SJSA1 (cell line): Measurements from ENCODE around the gene BARX2. TPM values are rescaled to one million over a fixed set of nuclear protein-coding genes. Genes with fewer than 3 reads are reported as not detected.

Experiments
- DNase-seq, 2 experiments: peaks; one replicate each; pipeline ENCODE4 v3.0.0-alpha.2; 2015 to 2020; ENCODE audit warnings: low spot score in 2 of 2, low read depth in 1 of 2
- H3K27ac ChIP-seq: fragments of 250-450 bp; sonication (Bioruptor Pico); 2 replicates; pipeline ENCODE4 v1.5.1; 2020; ENCODE audit warnings: mild to moderate bottlenecking, moderate library complexity
- H3K27me3 ChIP-seq: fragments of 250-450 bp; sonication (Bioruptor Pico); replicated peaks from 2 replicates; pipeline ENCODE4 v1.5.1; 2020; ENCODE audit warnings: mild to moderate bottlenecking, moderate library complexity
- H3K36me3 ChIP-seq: fragments of 250-450 bp; sonication (Bioruptor Pico); 2 replicates; pipeline ENCODE4 v1.5.1; 2020; ENCODE audit warnings: mild to moderate bottlenecking
- H3K4me1 ChIP-seq: fragments of 250-450 bp; sonication (Bioruptor Pico); replicated peaks from 2 replicates; pipeline ENCODE4 v1.6.1; 2021; ENCODE audit warnings: mild to moderate bottlenecking
- H3K4me3 ChIP-seq: fragments of 250-450 bp; sonication (Bioruptor Pico); 2 replicates; pipeline ENCODE4 v1.5.1; 2020; ENCODE audit warnings: mild to moderate bottlenecking
- H3K9me3 ChIP-seq: fragments of 250-450 bp; sonication (Bioruptor Pico); replicated peaks from 2 replicates; pipeline ENCODE4 v1.5.1; 2020; ENCODE audit warnings: mild to moderate bottlenecking
- total RNA-seq: library from RNA; depleted of rRNA; stranded (reverse); fragments of >200 nt; shearing (Covaris generic); gene quantifications from 2 replicates; pipeline ENCODE4 v1.2.3, GENCODE V29; 2014

The BARX2 gene
- total RNA-seq, 1 experiment from 2014 or later = not detected

- H3K27ac ChIP-seq = no peak overlapping the region
- no peaks in the 10 kb centered on the region for H3K27me3 ChIP-seq
- no peak for DNase-seq
- no peaks in the 10 kb centered on the region for H3K36me3 ChIP-seq
- H3K4me3 ChIP-seq = no peak overlapping the region
- H3K9me3 ChIP-seq = no peaks in the 10 kb centered on the region
- H3K4me1 ChIP-seq = no peaks in the 10 kb centered on the region
These were observed 72.1 kb downstream of the BARX2 start for GRCh38 chr11:129447654-129448239.

- no peak for DNase-seq
- H3K4me3 ChIP-seq = no peak overlapping the region
These were observed 75.9 kb downstream of the BARX2 start for GRCh38 chr11:129451524-129451923.

GRCh38 chr11:129453293-129453721 lies 77.7 kb downstream of the BARX2 start:
- no peaks in the 10 kb centered on the region for H3K36me3 ChIP-seq
- H3K9me3 ChIP-seq = no peaks in the 10 kb centered on the region
- DNase-seq = no peak
- H3K27ac ChIP-seq = no peak overlapping the region
- no peaks in the 10 kb centered on the region for H3K4me1 ChIP-seq
- no peak overlapping the region for H3K4me3 ChIP-seq
- no peaks in the 10 kb centered on the region for H3K27me3 ChIP-seq

More at GRCh38 chr11:129451524-129451923, 75.9 kb downstream of the BARX2 start:
- Histone ChIP-seq H3K27ac (no peak overlapping the region), H3K27me3 (no peaks in the 10 kb centered on the region), H3K4me1 (no peaks in the 10 kb centered on the region), H3K36me3 (no peaks in the 10 kb centered on the region), H3K9me3 (no peaks in the 10 kb centered on the region)

- Histone ChIP-seq H3K36me3 (no peaks in the 10 kb centered on the region), H3K27me3 (no peaks in the 10 kb centered on the region), H3K4me1 (no peaks in the 10 kb centered on the region), H3K27ac (no peak overlapping the region), H3K4me3 (no peak overlapping the region), H3K9me3 (no peaks in the 10 kb centered on the region)
- no peak for DNase-seq
These were observed 79.5 kb downstream of the BARX2 start for GRCh38 chr11:129455101-129455500.

GRCh38 chr11:129455756-129456655 lies 80.4 kb downstream of the BARX2 start:
- Histone ChIP-seq H3K27ac (no peak overlapping the region), H3K4me3 (no peak overlapping the region), H3K4me1 (no peaks in the 10 kb centered on the region), H3K9me3 (no peaks in the 10 kb centered on the region), H3K27me3 (no peaks in the 10 kb centered on the region), H3K36me3 (no peaks in the 10 kb centered on the region)
- DNase-seq = no peak

DNA sequence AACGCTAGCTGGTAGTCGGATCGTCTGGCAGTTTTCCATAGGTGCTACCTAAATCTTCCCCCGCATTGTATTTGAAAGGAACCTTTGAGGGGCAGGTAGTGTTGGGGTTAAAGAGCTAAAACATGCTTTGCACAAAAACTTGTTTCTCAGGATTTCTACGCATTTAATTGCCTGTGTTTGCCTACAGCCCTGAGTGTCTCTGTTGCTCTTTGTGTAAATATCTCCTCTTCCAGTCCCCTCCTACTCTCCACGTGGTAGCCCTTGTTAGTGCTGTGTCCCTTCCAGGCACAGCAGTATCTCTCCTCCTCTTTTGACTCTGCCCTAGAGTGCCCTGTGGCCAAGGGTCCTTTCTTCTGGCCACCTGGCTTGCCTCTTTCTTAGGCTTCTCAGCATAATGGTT lies 81.7 kb downstream of the BARX2 start:
- Histone ChIP-seq H3K4me3 (no peak overlapping the region), H3K27ac (no peak overlapping the region), H3K4me1 (no peaks in the 10 kb centered on the region), H3K27me3 (no peaks in the 10 kb centered on the region), H3K9me3 (no peaks in the 10 kb centered on the region), H3K36me3 (no peaks in the 10 kb centered on the region)
- no peak for DNase-seq

GRCh38 chr11:129458278-129458677 lies 82.6 kb downstream of the BARX2 start:
- DNase-seq = no peak
- H3K4me3 ChIP-seq = no peak overlapping the region
- H3K27ac ChIP-seq = no peak overlapping the region

GRCh38 chr11:129458756-129459535 lies 83.3 kb downstream of the BARX2 start:
- no peak for DNase-seq
- no peak overlapping the region for H3K27ac ChIP-seq
- no peaks in the 10 kb centered on the region for H3K27me3 ChIP-seq
- H3K9me3 ChIP-seq = no peaks in the 10 kb centered on the region
- no peaks in the 10 kb centered on the region for H3K4me1 ChIP-seq
- H3K36me3 ChIP-seq = no peaks in the 10 kb centered on the region
- no peak overlapping the region for H3K4me3 ChIP-seq

More at GRCh38 chr11:129458278-129458677, 82.6 kb downstream of the BARX2 start:
- Histone ChIP-seq H3K4me1 (no peaks in the 10 kb centered on the region), H3K36me3 (no peaks in the 10 kb centered on the region), H3K27me3 (no peaks in the 10 kb centered on the region), H3K9me3 (no peaks in the 10 kb centered on the region)

GRCh38 chr11:129460714-129461113 lies 85.1 kb downstream of the BARX2 start:
- Histone ChIP-seq H3K4me1 (no peaks in the 10 kb centered on the region), H3K4me3 (no peak overlapping the region), H3K9me3 (no peaks in the 10 kb centered on the region), H3K27me3 (no peaks in the 10 kb centered on the region), H3K36me3 (no peaks in the 10 kb centered on the region), H3K27ac (no peak overlapping the region)
- DNase-seq = no peak

- no peaks in the 10 kb centered on the region for H3K4me1 ChIP-seq
- no peaks in the 10 kb centered on the region for H3K36me3 ChIP-seq
- H3K27ac ChIP-seq = no peak overlapping the region
- no peak for DNase-seq
- no peaks in the 10 kb centered on the region for H3K27me3 ChIP-seq
- H3K4me3 ChIP-seq = no peak overlapping the region
- H3K9me3 ChIP-seq = no peaks in the 10 kb centered on the region
These were observed 108.4 kb downstream of the BARX2 start for GRCh38 chr11:129484068-129484467.

GRCh38 chr11:129489249-129489648 lies 113.6 kb downstream of the BARX2 start:
- H3K27ac ChIP-seq = no peak overlapping the region
- H3K27me3 ChIP-seq = no peaks in the 10 kb centered on the region
- no peaks in the 10 kb centered on the region for H3K9me3 ChIP-seq
- no peaks in the 10 kb centered on the region for H3K36me3 ChIP-seq
- no peak overlapping the region for H3K4me3 ChIP-seq
- H3K4me1 ChIP-seq = no peaks in the 10 kb centered on the region
- DNase-seq = no peak

GRCh38 chr11:129490004-129490403 lies 114.4 kb downstream of the BARX2 start:
- H3K4me3 ChIP-seq = no peak overlapping the region
- no peak for DNase-seq
- no peaks in the 10 kb centered on the region for H3K36me3 ChIP-seq
- no peaks in the 10 kb centered on the region for H3K9me3 ChIP-seq
- H3K27me3 ChIP-seq = no peaks in the 10 kb centered on the region
- H3K27ac ChIP-seq = no peak overlapping the region
- H3K4me1 ChIP-seq = no peaks in the 10 kb centered on the region

- H3K36me3 ChIP-seq = no peaks in the 10 kb centered on the region
- DNase-seq = no peak
- no peaks in the 10 kb centered on the region for H3K9me3 ChIP-seq
- no peaks in the 10 kb centered on the region for H3K4me1 ChIP-seq
- no peak overlapping the region for H3K4me3 ChIP-seq
- H3K27me3 ChIP-seq = no peaks in the 10 kb centered on the region
- no peak overlapping the region for H3K27ac ChIP-seq
These were observed 118.1 kb downstream of the BARX2 start for GRCh38 chr11:129493746-129494145.
